GM21515 (cell line): ENCODE data around the gene EPB41L2.
"Not testable (repeated sequence)": the region's sequence is repeated elsewhere in the genome, so short reads cannot be mapped to it uniquely, and the experiment has no call there.

ENCODE experiments used
- ATAC-seq: cut with Tn5 transposase; IDR thresholded peaks from one replicate; pipeline ENCODE4 v1.9.1; 2021; ENCODE audit not compliant: unreplicated experiment

The EPB41L2 gene

DNA sequence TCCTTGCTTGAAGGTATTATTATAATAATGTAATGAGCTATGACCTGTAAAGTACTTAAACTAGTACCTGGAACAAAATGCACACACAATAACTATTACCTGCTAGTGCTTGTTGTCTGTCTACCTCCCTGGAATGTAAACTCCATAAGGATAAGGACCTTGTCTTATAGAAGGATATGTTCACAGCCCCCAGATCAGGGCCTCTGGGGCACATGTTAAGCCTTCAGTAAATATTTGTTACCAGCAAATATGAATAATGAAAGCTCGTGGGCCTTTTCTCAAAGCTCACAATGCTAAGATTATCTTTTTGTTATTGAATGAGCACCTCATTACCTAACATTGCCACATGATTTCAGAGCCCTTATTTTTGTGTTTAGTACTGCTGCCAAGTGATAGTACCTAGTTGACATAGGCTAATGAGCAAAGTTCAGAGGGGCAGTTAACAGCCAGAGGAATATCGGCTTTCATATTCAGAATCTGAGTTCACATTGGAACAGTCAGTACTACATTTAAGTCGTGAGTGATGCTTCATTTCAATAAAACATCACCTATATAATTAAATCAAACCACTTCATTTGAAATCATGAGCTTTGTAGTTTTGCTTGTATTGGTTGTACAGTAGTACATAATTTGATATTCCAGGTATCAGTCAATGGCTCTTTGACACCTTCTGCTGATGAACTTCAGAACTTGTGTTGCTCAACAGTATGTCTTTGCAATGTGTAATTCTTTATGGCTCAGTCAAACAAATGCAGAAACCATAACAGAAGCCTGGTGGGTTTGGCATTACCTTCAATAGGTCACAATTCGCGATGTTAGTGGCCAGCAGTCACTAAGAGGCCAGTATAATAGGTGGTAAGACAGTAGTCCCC lies 247.6 kb downstream of the EPB41L2 start:
- ATAC-seq, result no peak

DNA sequence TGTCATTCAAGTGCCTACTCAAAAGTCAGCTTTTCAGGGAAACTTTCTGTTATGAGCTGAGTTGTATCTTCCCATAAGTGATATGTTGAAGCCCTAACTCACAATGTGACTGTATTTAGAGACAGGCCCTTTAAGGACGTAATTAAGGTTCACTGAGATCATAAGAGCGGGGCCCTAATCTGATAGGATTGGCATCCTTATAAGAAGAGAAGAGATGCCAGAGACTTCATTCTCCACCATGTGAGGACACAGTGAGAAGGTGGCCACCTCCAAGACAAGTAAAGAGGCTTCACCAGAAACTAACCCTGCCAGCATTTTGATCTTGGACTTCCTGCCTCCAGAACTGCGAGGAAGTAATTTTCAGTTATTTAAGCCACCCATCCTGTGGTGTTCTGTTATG lies 248.5 kb downstream of the EPB41L2 start:
- ATAC-seq, result no peak

DNA sequence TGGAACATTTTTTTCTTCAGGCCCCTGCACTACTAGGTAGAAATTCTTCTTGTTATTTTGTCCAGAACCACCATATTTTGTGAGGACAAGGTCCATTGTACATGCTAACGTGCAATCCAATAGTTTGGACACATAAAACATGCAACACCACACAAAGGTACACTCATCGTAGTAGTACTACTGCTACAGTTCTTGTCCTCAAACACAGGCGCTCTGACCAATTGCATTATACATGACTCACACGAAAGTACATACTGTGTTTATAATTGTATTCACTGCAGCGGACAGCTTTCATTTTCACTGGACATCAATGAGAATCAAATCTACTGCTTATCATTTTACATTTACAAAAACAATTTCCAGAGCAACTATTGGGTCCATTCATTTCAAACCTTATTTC lies 251.1 kb downstream of the EPB41L2 start:
- no peak for ATAC-seq

DNA sequence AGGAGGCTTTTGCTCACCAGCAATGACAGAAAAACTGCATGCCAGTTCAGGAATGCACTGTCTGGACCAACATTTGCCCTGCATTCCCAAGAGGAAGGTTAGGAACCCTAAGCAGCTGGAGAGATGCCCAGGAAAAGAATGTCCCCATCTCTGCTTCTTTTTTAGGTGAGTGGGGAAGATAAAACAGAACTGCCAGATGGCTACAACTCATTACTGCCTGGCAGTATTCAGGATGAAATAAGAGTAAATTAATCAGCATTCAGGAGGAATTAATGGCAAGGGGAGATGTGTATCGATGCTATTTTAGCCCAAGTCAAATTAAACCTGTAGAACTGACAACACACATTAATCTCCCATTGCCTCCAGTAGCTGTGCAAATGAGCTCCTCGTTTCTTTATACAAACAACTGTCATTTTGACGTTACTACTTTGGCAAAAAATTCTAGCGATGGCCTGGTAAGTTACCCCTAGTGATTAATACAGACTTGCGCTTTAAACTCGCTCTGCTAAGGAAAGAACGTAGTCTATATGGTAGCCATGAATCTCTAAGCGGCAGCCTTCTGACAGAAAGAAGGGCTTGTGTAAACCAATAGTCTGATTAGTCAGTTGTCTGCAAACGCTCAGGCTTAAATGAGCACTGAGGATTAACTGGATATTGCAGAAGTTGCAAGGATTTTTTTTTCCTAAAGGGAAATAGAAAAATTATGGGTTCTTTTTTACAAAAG lies 252.6 kb downstream of the EPB41L2 start:
- no peak for ATAC-seq

DNA sequence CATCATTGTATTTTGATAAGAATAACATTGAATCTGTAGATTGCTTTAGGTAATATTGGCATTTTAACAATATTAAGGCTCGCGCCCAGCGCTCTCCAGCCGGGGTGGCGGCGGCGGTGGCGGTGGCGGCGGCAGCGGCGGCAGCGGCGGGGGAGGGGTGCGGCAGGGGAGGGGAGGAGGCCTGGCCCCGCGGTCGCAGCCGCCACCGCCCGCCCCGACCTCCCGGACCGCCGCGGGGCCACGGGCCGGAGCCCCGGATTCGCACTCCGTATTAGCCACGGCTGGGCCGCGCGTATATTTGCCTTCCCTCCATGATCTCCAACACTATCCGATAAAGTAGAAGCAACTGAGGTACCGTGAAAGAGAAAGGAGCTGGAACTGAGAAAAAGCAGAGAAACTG lies 261.7 kb downstream of the EPB41L2 start:
- not testable (repeated sequence) for ATAC-seq

DNA sequence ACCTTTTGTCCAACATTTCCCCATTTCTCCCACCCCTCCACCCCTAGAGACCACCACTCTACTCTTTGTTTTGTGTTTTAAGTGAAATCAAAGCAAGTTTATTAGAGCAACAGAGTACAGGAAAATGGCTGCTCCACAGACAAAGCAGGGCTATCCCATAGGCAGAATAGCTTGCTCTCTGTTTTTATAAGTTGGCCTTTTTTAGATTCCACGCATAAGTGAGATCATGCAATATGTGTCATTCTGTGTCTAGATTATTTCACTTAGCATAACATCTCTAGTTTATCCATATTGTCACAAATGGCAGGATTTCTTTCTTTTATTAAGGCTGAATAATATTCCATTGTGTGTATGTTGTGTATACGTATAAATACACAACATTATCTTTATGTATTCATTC lies 266.0 kb downstream of the EPB41L2 start:
- no peak for ATAC-seq

DNA sequence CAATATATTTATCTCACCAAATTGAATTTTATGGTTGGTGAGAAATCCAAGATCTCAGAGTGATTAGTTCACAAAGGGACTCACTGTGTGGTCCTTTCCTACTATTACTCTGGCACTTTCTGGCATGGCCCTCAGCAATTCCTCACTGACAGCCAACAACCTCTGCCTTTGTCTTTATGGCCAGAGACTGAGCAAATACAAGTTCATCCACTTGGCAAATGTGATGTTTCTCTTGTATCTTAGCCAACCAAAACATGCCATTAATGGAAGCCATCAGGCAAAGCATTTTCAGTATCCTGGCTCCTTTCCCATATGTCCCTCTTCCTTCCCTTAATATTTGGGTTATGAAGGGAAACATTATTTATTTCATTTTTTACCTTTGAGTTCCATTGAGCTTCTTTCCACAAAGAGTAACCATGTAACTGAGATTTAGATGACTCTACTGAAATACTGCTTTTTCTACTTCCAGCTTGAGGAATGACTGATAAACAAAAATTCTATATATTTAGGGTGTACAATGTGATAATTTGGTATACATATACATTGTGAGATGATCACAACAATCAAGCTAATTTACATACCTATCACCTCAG lies 266.6 kb downstream of the EPB41L2 start:
- no peak for ATAC-seq

DNA sequence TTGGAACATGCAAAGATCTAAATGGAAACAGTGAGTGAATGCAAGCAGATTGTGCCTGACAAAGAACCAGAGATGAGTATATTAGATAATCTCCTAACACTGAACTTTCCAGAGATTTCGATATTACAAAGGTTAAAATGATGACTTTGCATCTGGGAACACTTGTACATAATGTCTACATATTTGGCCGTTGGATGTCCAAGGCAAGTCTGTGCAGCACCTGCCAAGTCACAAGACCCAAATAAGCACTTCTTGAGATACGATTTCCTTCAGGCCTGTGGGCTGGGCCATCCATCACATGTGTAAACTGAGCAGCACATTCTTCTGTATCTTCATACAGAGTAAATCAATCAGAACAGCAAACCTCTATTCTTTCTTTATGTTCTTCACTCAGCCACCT lies 268.3 kb downstream of the EPB41L2 start:
- ATAC-seq, result no peak

DNA sequence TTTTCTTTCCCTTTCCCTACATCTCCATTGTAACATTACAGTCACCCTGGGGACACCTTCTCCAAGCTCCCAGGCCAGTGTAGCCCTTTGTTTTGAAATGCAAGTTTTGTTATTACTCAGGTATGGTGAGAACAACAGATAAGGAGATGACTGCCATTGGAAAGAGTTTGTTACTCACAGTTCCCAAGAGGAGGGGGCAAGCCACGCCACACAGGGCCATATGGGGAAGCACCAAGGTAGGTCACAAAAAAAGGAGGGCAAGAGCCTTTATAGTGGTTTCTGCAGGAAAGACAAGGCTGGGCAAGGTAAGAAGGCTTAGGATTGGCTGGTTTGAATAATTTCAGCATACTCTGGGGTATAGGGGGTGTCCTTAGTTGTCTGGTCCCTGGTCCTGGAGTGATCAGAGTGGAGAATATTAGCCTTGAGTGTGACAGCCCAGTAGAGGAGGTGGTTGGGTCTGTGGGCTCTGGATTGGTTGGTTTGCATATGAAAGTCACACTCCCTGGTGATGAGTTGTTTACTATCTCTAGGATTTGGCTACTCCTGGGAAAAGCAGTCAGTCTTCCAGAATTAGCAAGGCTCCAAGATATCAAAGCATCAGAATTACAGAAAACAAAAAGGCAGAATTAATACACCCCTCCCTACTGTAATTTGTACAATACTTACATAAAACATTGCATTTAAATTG lies 268.9 kb downstream of the EPB41L2 start:
- ATAC-seq, result no peak
